ENCODE results near the gene EYA3.
"Not testable (repeated sequence)": the region's sequence is repeated elsewhere in the genome, so short reads cannot be mapped to it uniquely, and the experiment has no call there.

GRCh38 chr1:28003117-28003516 lies 85.3 kb downstream of the EYA3 start:
- not testable (repeated sequence) for TF ChIP-seq POLR2AphosphoS5 (IDR thresholded peaks at IDR 0.05; ENCODE audit: low read depth, low read length); TAF1 (IDR thresholded peaks at IDR 0.05; ENCODE audit: borderline replicate concordance, low read depth, low read length); POLR2A (IDR thresholded peaks at IDR 0.05; ENCODE audit: low read depth, low read length)
